Muscle layer of colon (tissue), 2 donors: ENCODE data around the gene PROX1.

Experiments used
- H3K27ac ChIP-seq: one replicate; pipeline ENCODE4 v1.7.0; 2013; ENCODE audit warnings: low read depth, mild to moderate bottlenecking, low read length, moderate library complexity
- H3K27me3 ChIP-seq, 2 donors: one replicate each; pipeline ENCODE4 v1.7.0; 2013; ENCODE audit warnings: low read length in 2 of 2, mild to moderate bottlenecking in 2 of 2; ENCODE audit not compliant: insufficient read depth in 2 of 2, control insufficient read depth in 1 of 2
- H3K36me3 ChIP-seq: one replicate; pipeline ENCODE4 v1.7.0; 2013; ENCODE audit warnings: mild to moderate bottlenecking, low read length; ENCODE audit not compliant: insufficient read depth
- H3K4me1 ChIP-seq: one replicate; pipeline ENCODE4 v1.7.0; 2013; ENCODE audit warnings: mild to moderate bottlenecking, low read length; ENCODE audit not compliant: insufficient read depth
- H3K4me3 ChIP-seq, 2 donors: one replicate each; pipeline ENCODE4 v1.7.0; 2013; ENCODE audit warnings: low read length in 2 of 2, low read depth in 1 of 2, mild to moderate bottlenecking in 1 of 2, moderate library complexity in 1 of 2
- H3K9ac ChIP-seq: one replicate; pipeline ENCODE4 v1.7.0; 2013; ENCODE audit warnings: low read length
- H3K9me3 ChIP-seq: one replicate; pipeline ENCODE4 v1.7.0; 2013; ENCODE audit warnings: mild to moderate bottlenecking, low read length
- donor health status: abdominal sarcoma.
- donor health status: Adenocarcinoma of cecum.

PROX1 gene

GRCh38 chr1:213987927-213988506 is at the start of gene PROX1:
PROX1 (plus strand) TSS chr1:213987973; CDS start chr1:213996536, 8,563 bp downstream.
- Histone ChIP-seq H3K27ac (peak within 1 kb of the TSS; percentile 70), H3K4me1 (peaks cover 20% of the 10 kb centered on the region), H3K27me3 (peaks cover 42 to 59% of the 10 kb centered on the region in 2 donors), H3K36me3 (no peaks in the 10 kb centered on the region), H3K9ac (peak within 1 kb of the TSS; percentile 53), H3K4me3 (peak within 1 kb of the TSS; percentile 69 to 72), H3K9me3 (no peaks in the 10 kb centered on the region)

- Histone ChIP-seq H3K27ac (no peak overlapping the region), H3K9me3 (no peaks in the 10 kb centered on the region), H3K9ac (no peak overlapping the region), H3K4me1 (no peaks in the 10 kb centered on the region), H3K27me3 (no peaks in the 10 kb centered on the region), H3K4me3 (no peak overlapping the region), H3K36me3 (no peaks in the 10 kb centered on the region)
Observed at GRCh38 chr1:213938776-213939175, 49.0 kb upstream of the PROX1 start.

GRCh38 chr1:213939888-213940287 is 47.9 kb upstream of the PROX1 start:
- no peaks in the 10 kb centered on the region for H3K27me3 ChIP-seq
- no peak overlapping the region for H3K27ac ChIP-seq
- H3K4me3 ChIP-seq = no peak overlapping the region
- no peaks in the 10 kb centered on the region for H3K4me1 ChIP-seq
- H3K36me3 ChIP-seq = no peaks in the 10 kb centered on the region
- no peak overlapping the region for H3K9ac ChIP-seq
- H3K9me3 ChIP-seq = no peaks in the 10 kb centered on the region

- Histone ChIP-seq H3K4me3 (no peak overlapping the region), H3K27ac (no peak overlapping the region)
Observed at GRCh38 chr1:213940947-213941346, 46.8 kb upstream of the PROX1 start.

GRCh38 chr1:213942061-213942460 is 45.7 kb upstream of the PROX1 start:
- H3K27ac ChIP-seq = no peak overlapping the region

More at GRCh38 chr1:213940947-213941346, 46.8 kb upstream of the PROX1 start:
- Histone ChIP-seq H3K27me3 (no peaks in the 10 kb centered on the region), H3K9ac (no peak overlapping the region), H3K36me3 (no peaks in the 10 kb centered on the region), H3K4me1 (no peaks in the 10 kb centered on the region), H3K9me3 (no peaks in the 10 kb centered on the region)

GRCh38 chr1:213947200-213947801 is 40.5 kb upstream of the PROX1 start:
- Histone ChIP-seq H3K9ac (no peak overlapping the region), H3K4me1 (no peaks in the 10 kb centered on the region), H3K9me3 (no peaks in the 10 kb centered on the region), H3K27me3 (no peaks in the 10 kb centered on the region), H3K27ac (no peak overlapping the region), H3K36me3 (no peaks in the 10 kb centered on the region), H3K4me3 (no peak overlapping the region)

More at GRCh38 chr1:213942061-213942460, 45.7 kb upstream of the PROX1 start:
- no peak overlapping the region for H3K9ac ChIP-seq
- H3K27me3 ChIP-seq = no peaks in the 10 kb centered on the region
- no peaks in the 10 kb centered on the region for H3K36me3 ChIP-seq
- no peak overlapping the region for H3K4me3 ChIP-seq
- no peaks in the 10 kb centered on the region for H3K4me1 ChIP-seq
- no peaks in the 10 kb centered on the region for H3K9me3 ChIP-seq

- no peak overlapping the region for H3K27ac ChIP-seq
- no peaks in the 10 kb centered on the region for H3K4me1 ChIP-seq
- no peaks in the 10 kb centered on the region for H3K9me3 ChIP-seq
- H3K27me3 ChIP-seq = no peaks in the 10 kb centered on the region
- no peaks in the 10 kb centered on the region for H3K36me3 ChIP-seq
- no peak overlapping the region for H3K9ac ChIP-seq
- H3K4me3 ChIP-seq = no peak overlapping the region
Observed at GRCh38 chr1:213951876-213952275, 35.9 kb upstream of the PROX1 start.

- Histone ChIP-seq H3K27ac (no peak overlapping the region), H3K9ac (no peak overlapping the region), H3K4me1 (no peaks in the 10 kb centered on the region), H3K27me3 (no peaks in the 10 kb centered on the region), H3K9me3 (no peaks in the 10 kb centered on the region), H3K4me3 (no peak overlapping the region), H3K36me3 (no peaks in the 10 kb centered on the region)
Observed at GRCh38 chr1:213953806-213954205, 34.0 kb upstream of the PROX1 start.

- Histone ChIP-seq H3K9me3 (no peaks in the 10 kb centered on the region), H3K9ac (no peak overlapping the region), H3K4me1 (no peaks in the 10 kb centered on the region), H3K27me3 (no peaks in the 10 kb centered on the region), H3K27ac (no peak overlapping the region), H3K36me3 (no peaks in the 10 kb centered on the region), H3K4me3 (no peak overlapping the region)
Observed at GRCh38 chr1:213956295-213956770, 31.4 kb upstream of the PROX1 start.

GRCh38 chr1:213958346-213958745 is 29.4 kb upstream of the PROX1 start:
- no peaks in the 10 kb centered on the region for H3K9me3 ChIP-seq
- no peak overlapping the region for H3K27ac ChIP-seq
- no peaks in the 10 kb centered on the region for H3K36me3 ChIP-seq
- H3K27me3 ChIP-seq = no peaks in the 10 kb centered on the region
- no peak overlapping the region for H3K9ac ChIP-seq
- no peak overlapping the region for H3K4me3 ChIP-seq
- no peaks in the 10 kb centered on the region for H3K4me1 ChIP-seq

- H3K4me3 ChIP-seq = no peak overlapping the region
- no peaks in the 10 kb centered on the region for H3K36me3 ChIP-seq
- H3K27ac ChIP-seq = no peak overlapping the region
- no peaks in the 10 kb centered on the region for H3K27me3 ChIP-seq
- no peak overlapping the region for H3K9ac ChIP-seq
- no peaks in the 10 kb centered on the region for H3K9me3 ChIP-seq
- H3K4me1 ChIP-seq = no peaks in the 10 kb centered on the region
Observed at GRCh38 chr1:213960963-213961362, 26.8 kb upstream of the PROX1 start.

GRCh38 chr1:213962508-213962907 is 25.3 kb upstream of the PROX1 start:
- no peaks in the 10 kb centered on the region for H3K9me3 ChIP-seq
- no peaks in the 10 kb centered on the region for H3K36me3 ChIP-seq
- H3K4me1 ChIP-seq = no peaks in the 10 kb centered on the region
- no peak overlapping the region for H3K9ac ChIP-seq
- H3K27me3 ChIP-seq = no peaks in the 10 kb centered on the region
- H3K4me3 ChIP-seq = no peak overlapping the region
- no peak overlapping the region for H3K27ac ChIP-seq
